IPS-NIHi7 (cell line): ENCODE measurements around the gene PTRHD1.
"Not testable (repeated sequence)": the region's sequence is repeated elsewhere in the genome, so short reads cannot be mapped to it uniquely, and the experiment has no call there.

Experiments used
- DNase-seq: peaks from one replicate; pipeline ENCODE4 v3.0.0; 2012; ENCODE audit warnings: mixed read lengths; ENCODE audit errors: extremely low spot score

PTRHD1 gene, protein sequence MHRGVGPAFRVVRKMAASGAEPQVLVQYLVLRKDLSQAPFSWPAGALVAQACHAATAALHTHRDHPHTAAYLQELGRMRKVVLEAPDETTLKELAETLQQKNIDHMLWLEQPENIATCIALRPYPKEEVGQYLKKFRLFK

DNA sequence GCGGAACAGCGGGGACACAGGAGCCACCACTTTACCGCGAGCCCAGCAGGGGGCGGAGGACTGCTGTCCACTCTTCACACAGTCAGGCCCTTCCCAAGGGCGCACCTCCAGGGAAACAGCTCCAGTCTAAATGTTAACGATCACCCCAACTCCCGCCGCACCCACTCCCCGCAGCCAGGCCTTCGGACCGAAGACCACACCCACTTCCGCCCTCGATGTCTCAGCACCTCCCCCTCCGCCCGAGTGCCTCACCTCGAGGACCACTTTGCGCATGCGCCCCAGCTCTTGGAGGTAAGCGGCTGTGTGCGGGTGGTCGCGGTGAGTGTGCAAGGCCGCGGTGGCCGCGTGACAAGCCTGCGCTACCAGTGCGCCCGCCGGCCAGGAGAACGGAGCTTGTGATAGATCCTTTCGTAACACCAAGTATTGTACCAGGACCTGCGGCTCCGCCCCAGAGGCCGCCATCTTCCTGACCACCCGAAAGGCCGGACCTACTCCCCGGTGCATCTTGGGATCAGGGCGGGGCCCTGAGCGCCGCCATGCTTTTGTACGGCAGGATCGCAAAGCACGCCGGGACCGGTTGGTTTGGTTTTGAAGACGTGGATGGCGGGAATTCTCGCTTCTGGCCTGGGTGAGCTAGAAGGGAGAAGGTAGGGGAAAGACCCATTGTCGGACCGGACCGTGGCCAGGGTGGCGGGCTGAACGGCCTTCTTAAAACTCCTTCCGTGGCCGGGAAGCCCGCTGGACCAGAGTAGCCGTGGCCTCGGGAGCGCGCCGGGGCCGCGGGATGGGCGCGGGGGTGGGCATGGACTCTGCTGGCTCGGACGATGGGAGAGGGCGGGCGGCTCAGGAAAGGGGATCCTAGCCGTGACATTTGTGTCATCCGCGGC, at the start of gene PTRHD1, which contains the start of gene CENPO:
Gene PTRHD1 (minus strand): TSS at position 518 of the 887 bp plus-strand sequence. CDS start 14 bp downstream, at position 504.
Gene CENPO (plus strand): TSS at position 552 of the 887 bp plus-strand sequence. CDS start 495 bp downstream, outside the sequence.
- DNase-seq = peak; percentile 95

DNA sequence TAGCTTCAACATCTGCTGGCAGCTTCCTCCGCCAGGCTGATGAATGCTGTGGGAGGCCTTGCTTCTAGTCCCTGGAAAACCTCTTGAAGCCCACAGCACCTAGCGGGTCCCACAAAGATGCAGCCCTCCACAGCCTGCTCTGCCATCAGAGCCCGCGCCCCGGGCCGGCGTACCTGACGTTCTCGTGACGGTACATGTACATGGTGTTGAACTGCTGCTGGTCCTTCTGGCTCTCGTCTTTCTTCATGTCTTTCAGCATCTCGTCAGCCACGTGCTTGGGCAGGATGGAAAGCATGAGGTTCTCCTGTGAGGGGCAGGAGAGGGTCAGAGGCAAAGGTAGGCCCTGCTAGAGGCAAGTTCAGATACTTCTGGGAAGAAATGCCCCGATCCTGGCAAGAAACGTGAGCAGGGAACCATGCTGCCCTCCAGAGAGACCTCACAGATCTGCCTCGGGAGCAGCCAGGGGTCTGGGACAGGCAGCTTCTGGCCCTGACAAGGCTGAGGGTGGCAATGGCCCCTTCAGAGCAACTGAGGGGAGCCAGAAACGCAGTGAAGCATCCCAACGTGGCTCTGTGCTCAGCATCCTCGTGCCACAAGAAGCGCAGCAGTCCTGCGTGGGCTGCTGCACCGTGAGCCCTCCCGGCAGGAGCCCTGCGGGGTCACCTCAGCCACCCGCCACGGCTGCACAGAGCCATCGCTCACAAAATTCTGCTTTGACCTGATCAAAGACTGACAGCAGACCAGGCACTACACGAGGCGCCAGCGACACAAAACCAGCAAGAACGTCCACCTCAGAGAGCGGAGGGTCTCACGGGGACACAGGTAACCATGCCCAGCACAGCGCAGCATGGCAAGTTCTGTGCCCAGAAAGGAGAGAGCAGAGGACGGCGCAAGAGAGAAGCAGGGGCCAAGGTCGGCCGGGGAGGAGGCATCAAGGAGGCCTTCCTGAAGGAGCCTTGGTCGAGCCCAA, 49.2 kb upstream of the PTRHD1 start:
- DNase-seq = no peak

DNA sequence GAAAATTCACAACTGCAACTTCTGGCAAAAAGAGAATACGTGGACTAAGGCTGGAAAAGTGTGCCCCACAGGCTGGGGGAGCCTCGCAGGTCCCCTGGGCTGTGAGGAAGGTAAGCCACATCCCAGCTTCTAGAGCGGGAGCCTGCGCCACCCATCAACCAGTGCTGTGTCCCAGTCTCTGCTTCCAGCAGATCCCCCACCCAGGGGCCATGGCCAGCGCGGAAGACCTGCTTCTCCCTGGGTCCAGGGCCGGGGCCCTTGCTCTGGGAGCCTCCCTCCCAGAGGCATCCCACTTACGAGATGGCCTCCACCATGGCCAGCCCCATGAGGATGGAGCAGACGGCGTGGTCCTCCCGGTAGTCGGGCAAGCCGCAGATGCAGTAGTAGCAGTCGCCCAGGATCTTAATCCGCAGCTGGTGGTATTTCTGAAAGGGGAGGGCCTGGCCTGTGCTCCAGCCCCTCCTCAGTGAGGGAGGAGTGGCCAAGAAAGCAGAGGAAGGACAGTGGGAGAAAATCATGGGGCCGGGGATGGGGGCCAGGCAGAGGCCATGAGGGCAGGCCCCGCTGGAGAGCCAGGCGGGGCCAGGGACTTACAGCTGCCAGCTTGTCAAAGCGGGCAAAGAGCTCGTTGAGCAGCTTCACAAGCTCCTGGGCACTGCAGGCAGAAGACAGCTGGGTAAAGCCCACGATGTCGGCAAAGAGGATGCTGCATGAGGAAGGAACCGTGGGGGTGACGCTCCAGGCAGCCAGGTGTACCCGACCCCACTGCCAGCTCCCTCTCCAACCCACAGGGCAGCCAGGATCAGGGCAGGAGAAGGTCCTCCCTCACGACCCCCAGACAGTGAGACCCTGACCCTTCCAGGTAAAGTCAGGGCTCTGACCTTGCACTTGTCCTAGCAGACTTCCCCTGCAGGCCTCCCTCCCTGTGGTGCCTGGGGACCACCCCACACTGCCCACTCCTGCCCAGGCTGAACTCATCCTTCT, 48.1 kb upstream of the PTRHD1 start:
- DNase-seq = no peak

DNA sequence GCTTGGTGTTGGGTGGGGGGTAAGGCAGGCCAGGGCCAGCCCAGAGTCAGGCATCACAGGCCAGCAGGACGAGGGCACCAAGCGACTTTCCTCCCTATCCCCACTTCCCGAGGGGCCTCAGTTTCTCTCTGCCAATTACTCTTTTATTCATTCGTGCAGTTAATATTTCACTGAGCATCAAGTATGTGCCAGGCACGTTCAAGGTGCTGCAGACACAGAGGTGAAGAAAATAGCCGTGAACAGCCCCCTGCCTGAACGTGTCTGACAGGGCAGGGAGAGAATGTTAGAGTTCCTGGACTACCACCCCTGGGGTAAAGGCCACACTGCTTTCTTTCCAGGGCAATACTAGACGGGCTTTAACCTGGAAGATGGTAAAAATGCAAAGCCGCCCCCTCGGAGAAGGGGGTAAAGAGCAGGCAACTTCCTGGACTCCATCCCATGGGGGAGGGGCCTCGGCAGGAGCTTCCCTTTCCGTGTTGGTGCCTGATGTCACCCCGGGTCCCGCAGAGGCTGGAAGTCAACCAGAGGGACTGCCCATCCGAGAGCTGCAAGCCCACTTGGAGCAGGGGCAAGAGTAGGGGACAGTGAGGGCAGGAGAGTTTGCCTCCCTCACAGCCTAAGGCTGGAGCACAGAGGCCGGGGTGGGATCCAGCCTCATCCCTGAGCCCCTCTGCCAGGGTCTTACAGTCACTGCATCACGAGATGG, 47.1 kb upstream of the PTRHD1 start:
- DNase-seq = no peak

DNA sequence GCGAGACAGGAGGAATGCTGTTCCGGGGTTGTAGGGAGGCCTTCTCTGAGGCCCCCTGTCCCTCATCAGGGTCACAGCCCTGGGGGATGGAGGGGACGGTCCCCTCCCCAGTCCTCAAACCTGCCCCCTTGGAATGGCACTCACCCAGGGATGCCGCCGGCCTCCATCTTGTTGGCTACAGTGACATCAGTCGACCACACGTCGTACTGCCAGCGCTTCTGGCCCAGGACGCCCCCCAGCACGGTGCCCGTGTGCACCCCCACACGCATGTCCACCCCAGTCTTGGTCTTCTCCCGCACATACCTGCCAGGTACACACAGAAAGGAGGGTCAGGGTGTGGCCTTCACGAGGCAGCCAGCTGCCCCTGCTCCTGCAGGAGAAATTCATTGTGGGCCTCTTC, 46.5 kb upstream of the PTRHD1 start:
- no peak for DNase-seq

DNA sequence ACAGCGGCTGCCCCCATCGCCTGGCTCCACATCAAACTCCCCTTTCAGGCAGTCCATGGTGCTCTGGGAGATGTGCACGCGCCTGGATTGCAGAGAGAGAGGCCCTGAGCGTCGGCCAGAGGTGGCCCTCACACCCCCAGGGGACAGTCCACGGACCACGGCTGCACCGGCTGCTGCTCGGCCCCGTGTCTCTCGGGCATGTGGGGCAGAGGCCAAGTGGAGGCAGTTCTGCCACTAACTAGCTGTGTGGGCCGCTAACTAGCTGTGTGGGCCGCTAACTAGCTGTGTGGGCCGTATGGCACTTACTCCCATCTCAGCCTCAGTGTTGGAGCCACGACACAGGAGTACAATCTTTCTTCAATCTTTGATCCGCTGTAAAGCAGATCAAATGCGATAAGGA, 45.4 kb upstream of the PTRHD1 start:
- DNase-seq = no peak

DNA sequence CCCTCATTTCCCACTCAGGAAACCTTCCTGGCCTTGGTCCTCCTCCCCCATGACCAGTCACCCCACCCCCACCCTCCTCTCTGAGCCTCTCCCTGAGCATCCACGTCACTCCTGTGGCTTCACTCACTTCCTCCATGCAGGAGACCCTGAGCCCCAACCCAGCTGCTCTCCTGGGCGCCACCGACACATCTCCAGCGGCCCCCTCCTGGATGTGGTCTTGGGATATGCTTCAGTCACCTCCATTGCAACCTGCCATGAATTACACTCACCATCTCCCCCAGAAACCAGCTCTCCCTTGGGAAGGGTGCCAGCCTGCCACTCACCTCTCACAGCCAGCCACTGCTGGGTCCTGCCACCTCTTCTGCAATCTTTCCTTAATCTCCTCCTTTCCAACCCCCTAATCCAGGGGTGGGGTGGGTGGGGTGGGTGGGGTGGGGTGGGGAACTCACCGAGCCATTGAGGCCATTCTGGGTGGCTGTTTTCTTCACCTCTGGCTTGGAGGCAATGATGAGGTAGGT, 44.9 kb upstream of the PTRHD1 start:
- DNase-seq = no peak

DNA sequence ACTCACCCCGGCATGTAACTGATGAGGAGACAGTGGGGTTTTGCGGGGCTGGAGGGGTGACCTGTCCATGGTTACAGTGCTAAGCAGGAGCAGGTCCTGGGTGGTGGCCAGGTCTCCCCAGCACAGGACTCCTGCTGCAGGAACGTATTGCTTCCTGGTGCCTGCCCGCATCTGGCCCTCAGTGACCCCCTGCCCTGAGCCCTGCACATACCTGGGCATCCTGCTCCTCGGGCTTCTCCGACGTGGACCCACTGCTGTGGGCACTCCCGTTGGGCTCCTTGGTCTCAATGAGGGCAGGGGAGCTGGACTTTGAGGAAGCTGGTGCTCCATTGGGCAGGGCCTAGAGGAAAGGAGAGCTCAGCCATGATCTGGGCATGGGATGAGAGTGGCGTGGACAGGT, 43.5 kb upstream of the PTRHD1 start:
- DNase-seq = no peak

DNA sequence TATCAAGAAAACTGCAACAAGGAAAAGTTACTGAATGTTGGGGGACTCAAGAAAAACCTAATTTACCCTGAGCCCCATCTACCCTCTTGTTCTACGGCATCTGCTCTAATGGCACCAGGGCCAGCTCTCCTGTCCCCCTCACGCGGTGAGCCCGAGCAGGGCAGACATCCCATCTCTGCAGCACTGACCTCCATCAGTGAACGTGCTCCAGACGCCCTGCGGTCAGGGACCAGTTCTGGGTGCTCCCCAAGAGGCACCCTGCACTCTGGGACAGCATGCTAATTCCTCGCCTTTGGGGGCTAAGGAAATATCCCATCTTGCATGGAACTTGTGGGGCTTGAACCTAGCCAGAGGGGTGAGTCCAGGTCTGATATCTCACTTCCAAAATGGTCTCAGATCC, 43.0 kb upstream of the PTRHD1 start:
- no peak for DNase-seq

DNA sequence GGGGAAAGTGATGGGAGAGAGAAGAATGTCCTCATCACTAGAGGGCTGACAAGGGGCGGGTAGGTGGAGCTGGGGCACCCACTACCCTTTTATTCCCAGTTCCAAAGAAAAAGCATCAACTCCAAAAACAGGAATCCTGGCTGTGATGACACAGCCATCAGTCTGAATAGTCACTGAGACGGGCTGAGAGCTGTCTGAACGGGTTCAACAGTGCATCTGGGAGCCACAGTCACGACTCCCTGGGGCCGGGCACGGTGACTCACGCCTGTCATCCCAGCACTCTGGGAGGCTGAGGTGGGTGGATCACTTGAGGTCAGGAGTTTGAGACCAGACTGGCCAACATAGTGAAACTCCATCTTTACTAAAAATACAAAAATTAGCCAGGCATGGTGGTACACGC, 42.2 kb upstream of the PTRHD1 start:
- not testable (repeated sequence) for DNase-seq

DNA sequence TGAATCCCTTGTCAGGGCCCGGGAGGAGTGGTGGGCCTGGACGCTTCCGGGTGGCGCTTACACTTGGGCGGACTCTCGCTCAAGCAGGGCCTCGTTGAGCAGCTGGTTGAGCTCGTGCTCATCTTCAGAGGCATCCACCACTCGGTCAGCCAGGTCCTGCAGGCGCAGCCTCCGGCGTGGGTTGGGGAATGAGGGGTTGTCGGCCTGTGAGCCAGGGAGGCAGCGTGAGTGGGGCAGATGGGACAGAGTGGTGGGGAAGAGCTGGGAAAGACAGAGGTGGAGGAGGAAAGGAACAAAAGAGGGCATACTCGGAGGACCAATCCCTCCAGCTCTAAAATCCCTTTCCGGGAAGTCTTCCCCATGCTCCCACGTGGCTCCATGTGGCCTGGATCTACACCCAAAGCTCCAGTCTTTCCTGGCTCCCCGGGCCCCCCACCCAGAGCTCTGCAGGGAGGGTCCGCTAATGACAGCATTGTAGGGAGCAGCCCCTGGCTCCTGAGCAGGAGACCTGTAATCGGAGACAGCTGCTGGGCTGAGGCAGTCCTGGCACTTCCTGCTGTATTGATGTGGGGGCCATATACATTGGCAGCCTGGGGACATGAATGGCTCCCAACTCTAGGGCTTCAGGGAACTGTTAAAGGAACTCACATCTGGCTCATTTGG, 41.7 kb upstream of the PTRHD1 start:
- DNase-seq = no peak

DNA sequence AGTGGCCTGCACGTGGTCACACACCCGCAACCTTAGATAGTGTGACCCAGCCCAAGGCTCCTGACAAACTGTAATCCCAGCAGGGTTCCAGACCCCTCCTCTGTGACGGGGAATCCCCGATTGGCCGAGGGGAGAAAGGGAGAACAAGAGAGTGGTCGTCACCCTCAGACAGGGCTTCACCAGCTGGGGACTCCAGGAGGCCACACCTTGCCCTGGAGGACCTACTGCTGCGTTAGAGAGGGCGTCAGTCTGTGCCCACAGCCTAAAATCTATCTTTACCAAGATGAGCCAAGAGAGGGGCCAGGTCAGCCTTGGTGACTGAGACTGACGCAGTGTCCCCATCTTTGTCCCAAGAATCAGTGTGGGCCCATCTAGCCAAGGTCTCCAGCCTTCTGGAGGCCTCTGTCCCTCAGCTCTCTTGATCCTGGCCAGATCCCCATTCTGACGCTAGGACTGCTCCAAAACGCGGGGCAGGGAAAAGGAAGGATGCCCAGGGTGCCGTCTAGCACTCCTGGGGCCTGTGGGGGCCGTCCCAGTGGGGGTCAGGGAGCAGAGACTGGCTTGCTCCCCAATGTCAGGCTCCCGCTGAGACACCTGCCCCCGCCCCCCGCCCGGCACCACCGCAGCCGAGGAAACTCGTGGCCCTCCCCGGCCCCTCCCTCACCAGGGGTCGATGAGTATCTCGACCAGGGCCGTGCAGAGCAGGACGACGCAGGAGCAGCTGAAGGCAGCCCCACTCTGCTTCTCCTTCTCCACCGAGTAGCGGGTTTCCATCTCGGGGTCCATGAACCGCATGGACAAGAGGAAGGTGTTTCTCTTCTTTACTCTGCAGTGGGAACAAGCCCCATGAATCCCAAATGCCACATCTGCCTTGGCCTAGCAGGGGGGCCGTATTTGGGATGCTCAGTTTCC, 40.9 kb upstream of the PTRHD1 start:
- no peak for DNase-seq

DNA sequence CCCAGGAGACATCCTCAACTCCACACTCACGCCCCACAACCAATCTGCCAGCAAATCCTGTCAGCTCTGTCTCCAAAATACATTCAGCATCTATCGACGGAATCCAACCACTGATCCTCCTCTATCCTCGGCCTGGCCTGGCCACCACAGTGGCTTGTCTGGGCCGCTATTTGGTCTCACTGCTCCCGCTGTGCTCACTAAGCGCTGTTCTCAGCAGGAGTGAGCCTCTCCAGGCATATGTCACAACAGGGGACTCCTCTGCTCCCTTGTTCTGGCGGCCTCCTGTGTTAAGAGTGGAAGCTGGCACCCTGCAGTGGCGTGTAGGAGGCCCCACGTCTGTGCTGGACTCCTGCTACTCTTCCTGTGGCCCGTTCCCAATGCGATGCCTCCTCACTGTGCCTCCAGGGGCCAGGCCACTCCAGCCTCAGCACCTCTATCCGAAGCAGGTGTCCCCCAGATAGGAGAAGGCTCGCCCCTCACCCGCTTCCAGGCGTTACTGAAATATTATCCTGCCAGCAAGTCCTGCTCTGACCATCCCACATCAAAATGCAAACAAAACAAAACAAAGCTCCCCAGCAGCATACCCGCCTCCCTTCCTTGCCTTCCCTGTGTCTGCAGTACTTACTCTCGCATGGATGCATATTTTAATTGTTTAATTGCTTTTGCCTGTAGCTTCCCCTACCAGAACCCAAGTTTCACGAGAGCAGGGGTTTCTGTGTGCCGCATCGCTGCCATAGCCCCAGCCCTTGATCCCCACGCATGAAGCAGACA, 39.9 kb upstream of the PTRHD1 start:
- no peak for DNase-seq

DNA sequence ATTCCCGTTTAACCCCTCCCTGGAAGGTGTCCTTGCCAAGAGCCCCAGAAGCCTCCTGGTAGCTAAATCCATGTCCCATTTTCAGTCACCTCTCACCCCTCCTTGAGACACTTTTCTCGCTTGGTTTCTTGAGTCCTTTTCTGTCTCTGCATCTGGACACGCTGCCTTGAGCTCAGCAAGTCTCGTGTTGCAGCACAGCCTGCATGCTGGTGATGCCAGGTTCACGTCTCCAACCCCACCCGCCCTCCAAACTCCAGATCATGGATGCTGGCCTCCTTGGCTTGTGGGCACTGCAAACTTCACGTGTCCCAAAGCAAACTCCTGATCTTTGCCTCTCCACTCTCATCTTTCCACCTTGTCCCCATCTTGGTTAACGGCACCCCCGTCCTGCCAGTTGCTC, 39.3 kb upstream of the PTRHD1 start:
- no peak for DNase-seq

DNA sequence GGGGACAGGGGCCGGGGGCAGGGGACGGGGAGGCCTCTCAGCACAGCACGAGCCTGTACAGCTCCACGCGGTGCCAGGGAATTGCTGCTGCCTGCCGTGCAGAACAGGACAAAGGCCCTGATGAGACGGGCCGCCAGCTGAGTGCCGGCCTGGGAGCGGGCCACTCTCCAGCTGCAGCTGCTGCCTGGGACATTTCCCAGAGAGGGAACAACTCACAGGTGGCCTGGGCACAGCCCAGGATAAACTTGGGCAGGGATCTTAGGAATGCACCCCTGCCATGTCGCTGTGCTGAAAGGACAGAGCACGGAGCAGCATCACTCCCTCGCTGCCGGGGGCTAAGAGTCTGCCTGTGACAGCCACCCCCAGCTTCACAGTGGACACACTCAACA, 38.9 kb upstream of the PTRHD1 start:
- no peak for DNase-seq

DNA sequence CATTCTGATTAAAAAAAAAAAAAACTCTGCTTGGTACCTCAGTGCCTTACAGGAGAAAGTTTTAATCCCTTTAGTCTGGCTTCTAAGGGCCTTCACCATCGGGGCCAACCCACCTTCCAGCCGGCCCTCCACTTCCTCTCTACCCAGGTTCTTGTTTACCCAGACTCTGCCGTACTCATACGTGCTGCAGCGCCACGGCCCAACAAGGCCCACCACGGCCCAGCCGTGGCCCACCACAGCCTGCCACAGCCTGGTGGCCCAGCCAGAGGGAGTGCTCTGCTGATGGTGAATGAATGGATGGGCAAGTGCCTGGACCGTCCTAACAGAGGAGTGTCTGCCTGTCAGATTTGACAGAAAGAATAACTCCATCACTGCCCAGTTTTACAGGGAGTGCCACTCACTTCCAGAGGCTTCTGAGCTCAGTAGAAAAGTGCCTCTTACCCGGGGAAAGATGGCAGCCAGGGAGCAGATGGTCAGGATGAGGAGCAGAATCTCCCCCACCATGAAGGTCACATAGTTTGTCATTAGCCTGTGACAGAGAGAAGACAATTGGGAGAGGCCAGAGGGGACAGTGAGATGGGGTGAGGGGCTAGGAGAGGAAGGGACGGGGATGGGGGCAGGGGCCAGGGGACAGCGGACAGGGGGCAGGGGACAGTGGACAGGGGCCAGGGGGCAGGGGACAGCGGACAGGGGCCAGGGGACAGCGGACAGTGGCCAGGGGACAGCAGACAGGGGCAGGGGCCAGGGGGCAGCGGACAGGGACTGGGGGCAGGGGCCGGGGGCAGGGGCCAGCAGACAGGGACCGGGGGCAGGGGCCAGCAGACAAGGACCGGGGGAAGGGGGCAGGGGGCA, 38.3 kb upstream of the PTRHD1 start:
- no peak for DNase-seq

DNA sequence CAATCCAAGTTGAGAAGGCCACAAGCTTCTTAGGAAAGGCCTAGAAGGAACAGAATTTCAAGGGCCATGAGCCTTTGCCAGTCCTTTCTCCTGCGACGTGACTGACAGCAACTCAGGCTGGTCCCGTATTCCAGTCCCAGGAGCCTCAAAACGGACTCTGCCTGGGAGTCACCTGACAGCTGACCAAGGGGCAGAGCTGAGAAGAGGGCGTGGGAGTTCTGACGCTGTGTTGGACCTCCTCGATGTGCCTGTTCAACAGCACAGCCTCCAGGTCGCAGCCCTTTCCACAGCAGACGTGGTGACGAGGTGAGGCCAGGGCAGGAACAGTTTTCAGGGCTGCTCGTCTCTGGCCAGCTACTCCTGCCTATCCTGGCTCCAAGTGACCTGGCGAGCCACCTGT, 37.6 kb upstream of the PTRHD1 start:
- DNase-seq = no peak
